Renal pelvis (tissue), 3 donors: ENCODE measurements around the gene HERC6. TPM values are rescaled to one million over a fixed set of nuclear protein-coding genes. Genes with fewer than 3 reads are reported as not detected.

Experiments
- polyA plus RNA-seq, 3 donors: library from polyadenylated mRNA; unstranded; fragments of 120-200 nt; gene quantifications; one replicate each; pipeline ENCODE4 v1.2.1, GENCODE V29; 2013; ENCODE audit not compliant: insufficient read length in 3 of 3

HERC6 gene
- polyA plus RNA-seq, 3 donors: 7.3 to 11.0 (median 8.8) TPM

Other genes starting within 250 kb of the HERC6 start
- 1 to 10 TPM; 5.9 to 6.9 (median 6.3) TPM for gene ABCG2, start 220.2 kb upstream of the HERC6 start, polyA plus RNA-seq
- 10 to 100 TPM; 13.5 to 24.8 (median 21.3) TPM for gene PPM1K, start 94.3 kb upstream of the HERC6 start, polyA plus RNA-seq
- 1 to 10 TPM; 3.9 to 4.9 (median 4.1) TPM for gene HERC5, start 78.3 kb downstream of the HERC6 start, polyA plus RNA-seq
- 100 to 1,000 TPM; 107 to 116 (median 116) TPM for gene PYURF, start 144.9 kb downstream of the HERC6 start, polyA plus RNA-seq
- gene HERC3, start 213.6 kb downstream of the HERC6 start, polyA plus RNA-seq: 10 to 100 TPM; 13.6 to 16.9 (median 16.0) TPM